GM19395 (cell line): ENCODE results near the gene PPDPF.
"Not testable (repeated sequence)": the region's sequence is repeated elsewhere in the genome, so short reads cannot be mapped to it uniquely, and the experiment has no call there.

Experiments
- ATAC-seq: cut with Tn5 transposase; IDR thresholded peaks from one replicate; pipeline ENCODE4 v1.9.1; 2021; ENCODE audit warnings: mild to moderate bottlenecking, moderate library complexity; ENCODE audit not compliant: unreplicated experiment

Gene PPDPF

GRCh38 chr20:63499338-63499969 lies 21.1 kb upstream of the PPDPF start:
- ATAC-seq = no peak

- no peak for ATAC-seq
These were observed 20.2 kb upstream of the PPDPF start for GRCh38 chr20:63500151-63500901.

- ATAC-seq = no peak
These were observed 19.4 kb upstream of the PPDPF start for GRCh38 chr20:63500902-63501817.

DNA sequence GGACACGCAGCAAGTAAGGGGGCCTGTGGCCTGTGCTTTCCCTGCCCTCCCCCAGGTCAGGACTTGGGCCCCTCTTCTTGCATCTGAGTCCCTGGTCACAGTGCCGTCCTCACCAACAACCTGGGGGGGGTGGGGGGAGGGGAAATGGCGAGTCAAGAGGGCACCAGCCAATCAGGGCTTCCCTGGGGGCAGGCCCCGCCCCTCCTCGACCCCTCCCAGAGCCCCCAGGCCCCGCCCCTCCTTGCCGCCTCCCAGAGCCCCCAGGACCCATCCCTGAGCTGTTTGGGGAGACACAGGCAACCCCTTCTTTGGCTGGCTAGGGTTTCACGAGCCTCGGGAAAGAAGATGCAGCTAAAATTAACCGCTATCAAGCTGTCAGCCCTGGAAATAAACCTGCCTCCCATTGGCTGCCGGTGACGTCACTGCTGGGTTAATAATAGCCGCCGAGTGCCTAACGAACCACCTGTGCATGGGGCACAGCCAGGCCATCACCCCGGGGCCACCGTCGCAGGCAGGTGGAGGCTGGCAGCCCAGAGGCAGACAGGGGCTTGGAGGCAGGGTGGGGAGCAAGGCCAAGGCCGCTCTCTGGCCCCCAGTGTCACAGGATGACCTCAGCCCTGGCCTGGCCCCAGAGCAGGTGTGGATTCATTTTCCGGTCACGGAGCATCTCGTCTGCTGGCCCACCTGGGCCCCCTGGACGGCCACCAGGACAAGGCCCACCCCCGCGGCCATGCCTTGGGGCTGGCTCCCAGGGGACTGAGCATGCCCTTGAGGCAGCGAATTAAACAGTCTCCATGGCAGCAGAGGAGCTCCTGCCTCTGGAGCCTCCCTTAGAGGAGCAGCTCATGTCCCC lies 18.5 kb upstream of the PPDPF start:
- ATAC-seq = no peak

DNA sequence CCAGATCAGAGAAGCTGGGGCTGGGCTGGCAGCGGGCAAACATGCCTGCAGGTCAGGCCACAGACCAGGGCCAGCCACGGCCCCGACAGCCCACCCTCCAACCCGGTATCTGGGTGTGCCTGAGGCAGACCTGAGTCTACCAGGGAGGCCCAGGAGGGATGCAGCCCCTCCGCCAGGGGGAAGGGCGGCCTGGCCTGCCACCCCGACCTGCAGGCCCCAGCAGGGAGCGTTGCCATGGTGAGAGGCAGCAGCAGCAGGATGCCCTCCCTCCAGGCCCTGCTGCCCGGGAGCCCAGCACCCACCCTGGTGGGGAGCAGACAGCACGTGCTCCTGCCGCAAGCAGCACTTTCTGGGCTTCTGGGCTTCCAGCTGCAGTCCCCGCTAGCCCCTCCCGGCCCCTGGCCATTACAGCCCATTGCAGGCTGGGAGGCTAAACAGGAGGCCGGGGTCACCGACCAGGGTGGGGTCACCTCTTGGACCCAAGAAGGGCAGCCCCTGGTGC lies 17.8 kb upstream of the PPDPF start:
- no peak for ATAC-seq

GRCh38 chr20:63503524-63503923 lies 17.0 kb upstream of the PPDPF start:
- no peak for ATAC-seq

DNA sequence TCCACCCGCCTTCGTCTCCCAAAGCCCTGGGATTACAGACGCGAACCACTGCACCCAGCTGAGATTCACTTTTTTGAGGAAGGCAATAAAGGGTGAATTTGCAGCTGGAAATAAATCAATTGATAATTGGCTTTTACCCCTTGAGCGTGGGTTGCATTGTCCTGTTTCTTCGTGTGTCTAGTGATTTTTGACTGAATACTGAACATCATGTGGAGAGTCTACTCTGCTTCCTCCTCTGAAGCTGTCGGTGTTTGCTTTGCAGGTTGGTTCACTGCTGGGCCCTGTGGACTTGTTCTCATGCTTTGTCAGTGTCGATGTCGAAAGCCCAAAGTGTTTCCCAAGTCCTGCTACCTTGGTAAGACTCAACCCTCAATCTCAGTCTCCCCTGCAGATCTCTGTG lies 15.9 kb upstream of the PPDPF start:
- ATAC-seq = no peak

- ATAC-seq = no peak
These were observed 15.3 kb upstream of the PPDPF start for GRCh38 chr20:63505281-63505680.

GRCh38 chr20:63505723-63506122 lies 14.8 kb upstream of the PPDPF start:
- no peak for ATAC-seq

DNA sequence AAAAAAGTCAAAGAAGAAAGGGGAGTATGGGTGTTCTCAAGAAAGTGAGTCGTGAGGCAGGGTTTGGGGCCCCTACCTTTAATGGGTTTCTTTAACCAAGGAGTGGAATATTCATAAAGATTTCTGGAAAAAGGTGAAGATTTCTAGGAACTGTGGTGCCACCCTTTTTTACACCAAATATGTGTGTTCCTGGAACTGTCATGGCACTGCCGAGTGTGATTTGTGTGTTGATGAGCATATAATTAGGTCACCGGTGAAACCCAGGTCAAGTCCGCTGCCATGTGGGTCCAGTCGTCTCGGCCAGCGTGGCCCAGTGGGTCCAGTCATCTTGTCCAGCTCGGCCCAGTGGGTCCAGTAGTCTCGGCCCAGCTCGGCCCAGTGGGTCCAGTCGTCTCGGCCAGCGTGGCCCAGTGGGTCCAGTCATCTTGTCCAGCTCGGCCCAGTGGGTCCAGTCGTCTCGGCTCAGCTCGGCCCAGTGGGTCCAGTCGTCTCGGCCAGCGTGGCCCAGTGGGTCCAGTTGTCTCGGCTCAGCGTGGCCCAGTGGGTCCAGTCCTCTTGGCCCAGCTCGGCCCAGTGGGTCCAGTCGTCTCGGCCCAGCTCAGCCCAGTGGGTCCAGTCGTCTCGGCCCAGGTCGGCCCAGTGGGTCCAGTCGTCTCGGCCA lies 13.4 kb upstream of the PPDPF start:
- no peak for ATAC-seq

- no peak for ATAC-seq
These were observed 12.3 kb upstream of the PPDPF start for GRCh38 chr20:63508072-63508768.

GRCh38 chr20:63509088-63509564 lies 11.4 kb upstream of the PPDPF start:
- no peak for ATAC-seq

GRCh38 chr20:63513207-63513606 lies 7.4 kb upstream of the PPDPF start:
- no peak for ATAC-seq

- not testable (repeated sequence) for ATAC-seq
These were observed 6.0 kb upstream of the PPDPF start for GRCh38 chr20:63514520-63514919.

DNA sequence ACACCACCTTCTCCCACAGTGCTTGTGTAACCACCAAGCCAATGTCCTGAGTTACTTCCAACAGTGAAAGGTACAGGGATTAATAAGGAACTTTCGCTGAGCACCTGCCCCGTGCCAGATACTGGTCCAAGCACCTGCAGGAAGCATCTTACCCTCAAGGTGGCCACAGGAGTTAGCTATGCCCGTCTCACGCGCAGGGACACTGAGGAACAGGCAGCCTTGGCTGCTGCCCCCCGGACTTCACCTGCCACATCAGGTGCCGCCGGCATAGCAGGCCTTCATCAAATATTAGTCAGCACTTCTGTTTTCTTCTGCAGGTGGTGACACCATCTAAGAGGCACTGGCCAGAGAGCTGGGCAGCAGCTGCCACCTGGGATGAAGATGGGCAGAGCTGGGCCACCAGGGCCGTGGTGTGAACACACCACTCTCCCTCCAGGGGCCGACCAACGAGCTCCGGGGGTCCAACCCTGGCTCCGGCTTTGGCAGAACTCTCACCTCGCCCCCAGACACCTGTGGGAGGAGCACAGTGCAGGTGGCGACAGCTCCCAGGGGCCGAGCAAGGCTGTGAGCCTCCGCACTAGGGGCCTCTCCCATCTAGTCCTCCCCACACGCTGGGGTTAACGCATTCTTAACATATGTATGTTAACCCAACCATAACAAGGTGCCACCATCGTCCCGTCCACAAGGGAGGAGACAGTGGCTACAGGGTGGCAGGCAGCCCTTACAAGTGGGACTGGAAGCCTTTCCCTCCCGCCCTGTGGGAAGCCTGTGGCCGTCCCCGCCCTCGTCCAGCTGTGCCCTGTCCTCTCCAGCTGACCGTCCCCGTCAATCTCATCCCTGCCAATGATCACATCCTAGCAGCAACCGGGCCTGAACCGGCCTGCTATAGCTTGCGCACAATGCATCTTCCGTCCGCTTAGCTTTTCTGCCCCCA lies 2.9 kb upstream of the PPDPF start:
- ATAC-seq = no peak

DNA sequence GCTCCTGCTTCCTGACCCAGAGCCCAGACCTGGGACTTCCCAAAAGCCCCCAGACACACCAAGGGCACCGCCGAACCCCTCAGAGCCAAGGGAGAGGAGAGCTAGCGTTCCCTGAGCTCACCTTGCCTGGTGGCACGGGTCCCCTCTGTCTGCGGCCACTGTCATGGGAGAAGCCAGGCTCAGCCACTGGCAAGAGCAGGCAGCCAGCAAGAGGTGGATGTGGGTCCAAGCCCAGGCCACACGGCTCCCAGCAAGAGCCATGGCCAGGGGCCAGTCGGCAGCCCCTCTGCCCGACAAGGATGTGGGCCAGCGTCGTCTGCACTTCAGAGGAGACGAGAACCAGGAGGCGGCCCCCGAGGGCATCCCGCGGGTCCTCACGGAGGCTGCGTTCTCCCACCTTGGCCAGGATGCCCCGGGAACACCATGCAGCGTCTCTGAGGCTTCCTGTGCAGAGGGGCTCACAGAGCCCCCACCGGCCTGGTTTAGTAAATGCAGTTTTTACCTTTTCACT lies 2.2 kb upstream of the PPDPF start:
- ATAC-seq = no peak

- no peak for ATAC-seq
These were observed 1.5 kb upstream of the PPDPF start for GRCh38 chr20:63518946-63519667.
